Suprapubic skin (tissue), 4 donors: Measurements from ENCODE around the gene RSPO3. TPM values are rescaled to one million over a fixed set of nuclear protein-coding genes. Genes with fewer than 3 reads are reported as not detected.

Experiments
- DNase-seq, 2 donors: peaks; one replicate each; pipeline ENCODE4 v3.0.0-alpha.2; 2019; ENCODE audit warnings: low spot score in 2 of 2
- H3K27ac ChIP-seq: fragments of 200-600 bp; sonication (generic); one replicate; pipeline ENCODE4 v1.5.1; 2019
- H3K27me3 ChIP-seq: fragments of 200-600 bp; sonication (generic); one replicate; pipeline ENCODE4 v1.5.1; 2019
- H3K36me3 ChIP-seq: fragments of 200-600 bp; sonication (generic); one replicate; pipeline ENCODE4 v1.5.1; 2019
- H3K4me1 ChIP-seq: fragments of 200-600 bp; sonication (generic); one replicate; pipeline ENCODE4 v1.5.1; 2019
- H3K4me3 ChIP-seq: fragments of 200-600 bp; sonication (generic); one replicate; pipeline ENCODE4 v1.5.1; 2019; ENCODE audit warnings: mild to moderate bottlenecking
- H3K9me3 ChIP-seq: fragments of 200-600 bp; sonication (generic); one replicate; pipeline ENCODE4 v1.5.1; 2019
- EP300 ChIP-seq: sonication (generic); formaldehyde crosslinking; IDR thresholded peaks from one replicate; pipeline ENCODE4 v1.6.1; 2017; ENCODE audit warnings: antibody characterized with exemption
- POLR2A ChIP-seq, 2 donors: fragments of 450-650 bp; IDR thresholded peaks; one replicate each; pipeline ENCODE4 v1.6.1; 2017; ENCODE audit warnings: antibody characterized with exemption in 2 of 2, mild to moderate bottlenecking in 2 of 2, moderate library complexity in 2 of 2
- POLR2AphosphoS5 ChIP-seq, 3 donors: sonication (generic); formaldehyde crosslinking; IDR thresholded peaks; one replicate each; pipeline ENCODE4 v1.6.1; 2017; ENCODE audit warnings: antibody characterized with exemption in 3 of 3
- WGBS: methylation state at CpG from one replicate; pipeline ENCODE4 v1.1.5; 2018; 5-methylcytosine and 5-hydroxymethylcytosine counted together
- total RNA-seq, 4 donors: library from RNA; depleted of rRNA; stranded (reverse); fragments of >200 nt; gene quantifications; one replicate each; pipeline ENCODE4 v1.1.0, GENCODE V29; 2016
- TF ChIP-seq, protein P1 (sequence below), 2 donors: fragments of 200-600 bp in 1 of 2; fragments of 450-650 bp in 1 of 2; sonication (generic) in 1 of 2; IDR thresholded peaks; one replicate each; pipeline ENCODE4 v1.5.1; 2016 to 2019; ENCODE audit warnings: antibody characterized with exemption in 2 of 2, mild to moderate bottlenecking in 1 of 2, moderate library complexity in 1 of 2

RSPO3 gene
- total RNA-seq, 4 donors from 2014 or later, result 0.39 to 3.2 (median 1.1) TPM

DNA sequence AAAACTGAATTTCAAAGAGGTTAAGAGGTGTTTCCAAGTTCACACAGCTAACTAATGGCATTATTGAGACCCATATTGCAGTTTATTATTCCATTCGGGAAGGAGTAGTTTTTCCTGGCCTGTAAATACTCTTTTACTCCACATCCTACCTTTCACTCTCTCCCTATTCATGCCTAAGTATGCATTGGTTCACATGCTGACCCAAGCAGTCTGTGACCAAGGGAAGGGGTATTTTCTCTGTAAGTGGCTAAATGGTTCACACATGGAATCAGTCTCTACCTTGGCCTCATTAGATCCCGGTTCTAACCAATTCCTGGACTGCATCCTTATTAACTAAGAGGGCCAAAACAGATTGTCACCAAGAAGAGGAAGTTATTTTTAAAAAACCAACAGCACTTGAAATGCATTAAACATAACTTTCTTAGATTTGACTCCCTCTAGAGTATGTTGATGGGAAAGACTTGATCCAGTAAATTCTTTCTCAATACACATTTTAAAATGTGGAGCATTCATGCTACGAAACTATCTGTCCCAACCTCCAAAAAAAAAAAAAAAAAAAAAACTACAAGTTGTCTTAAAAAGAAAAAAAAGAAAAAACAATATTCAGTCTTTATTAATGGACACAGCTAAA, 17.8 kb upstream of the RSPO3 start:
- 36% methylated on average over 3 of the region's 3 CpGs for WGBS
- no peaks in the 10 kb centered on the region for H3K27me3 ChIP-seq
- DNase-seq, result no peak
- no peak for TF ChIP-seq EP300
- TF ChIP-seq, protein P1, sequence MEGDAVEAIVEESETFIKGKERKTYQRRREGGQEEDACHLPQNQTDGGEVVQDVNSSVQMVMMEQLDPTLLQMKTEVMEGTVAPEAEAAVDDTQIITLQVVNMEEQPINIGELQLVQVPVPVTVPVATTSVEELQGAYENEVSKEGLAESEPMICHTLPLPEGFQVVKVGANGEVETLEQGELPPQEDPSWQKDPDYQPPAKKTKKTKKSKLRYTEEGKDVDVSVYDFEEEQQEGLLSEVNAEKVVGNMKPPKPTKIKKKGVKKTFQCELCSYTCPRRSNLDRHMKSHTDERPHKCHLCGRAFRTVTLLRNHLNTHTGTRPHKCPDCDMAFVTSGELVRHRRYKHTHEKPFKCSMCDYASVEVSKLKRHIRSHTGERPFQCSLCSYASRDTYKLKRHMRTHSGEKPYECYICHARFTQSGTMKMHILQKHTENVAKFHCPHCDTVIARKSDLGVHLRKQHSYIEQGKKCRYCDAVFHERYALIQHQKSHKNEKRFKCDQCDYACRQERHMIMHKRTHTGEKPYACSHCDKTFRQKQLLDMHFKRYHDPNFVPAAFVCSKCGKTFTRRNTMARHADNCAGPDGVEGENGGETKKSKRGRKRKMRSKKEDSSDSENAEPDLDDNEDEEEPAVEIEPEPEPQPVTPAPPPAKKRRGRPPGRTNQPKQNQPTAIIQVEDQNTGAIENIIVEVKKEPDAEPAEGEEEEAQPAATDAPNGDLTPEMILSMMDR (IDR thresholded peaks at IDR 0.05), result no peak
- TF ChIP-seq POLR2A (IDR thresholded peaks at IDR 0.05), result no peak
- no peak for TF ChIP-seq POLR2AphosphoS5 (IDR thresholded peaks at IDR 0.05)
- no peaks in the 10 kb centered on the region for H3K9me3 ChIP-seq
- no peaks in the 10 kb centered on the region for H3K4me1 ChIP-seq
- no peaks in the 10 kb centered on the region for H3K36me3 ChIP-seq
- H3K27ac ChIP-seq, result no peak overlapping the region
- no peak overlapping the region for H3K4me3 ChIP-seq

DNA sequence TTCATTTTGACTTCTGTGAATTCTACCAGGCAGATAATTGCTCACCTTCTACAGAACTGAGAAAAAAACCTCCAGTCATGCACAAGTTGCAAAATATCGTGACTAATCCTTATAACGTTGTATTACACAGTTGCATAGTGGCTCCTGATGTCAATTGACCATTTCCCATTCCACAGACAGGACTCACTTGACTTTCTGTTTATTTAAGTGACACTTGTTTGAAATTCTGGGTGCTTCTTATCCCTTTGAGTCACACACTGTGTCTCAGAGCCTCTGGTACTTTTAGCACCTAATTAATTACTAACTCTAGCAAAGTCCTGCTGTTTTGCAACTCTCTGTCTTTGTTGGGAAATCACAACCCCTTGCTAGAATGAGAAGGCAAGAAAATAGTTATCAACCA, 16.2 kb upstream of the RSPO3 start:
- no peaks in the 10 kb centered on the region for H3K9me3 ChIP-seq
- H3K27ac ChIP-seq, result no peak overlapping the region
- H3K36me3 ChIP-seq, result no peaks in the 10 kb centered on the region
- WGBS, result 60% methylated on average over 2 of the region's 2 CpGs
- H3K4me1 ChIP-seq, result no peaks in the 10 kb centered on the region
- no peak overlapping the region for H3K4me3 ChIP-seq
- TF ChIP-seq POLR2A (IDR thresholded peaks at IDR 0.05) (no peak), EP300 (peak; percentile 97), POLR2AphosphoS5 (IDR thresholded peaks at IDR 0.05) (peak in 2 of 3 donors; percentile 50 to 53)
- TF ChIP-seq, protein P1 (IDR thresholded peaks at IDR 0.05), result no peak
- H3K27me3 ChIP-seq, result no peaks in the 10 kb centered on the region
- no peak for DNase-seq

DNA sequence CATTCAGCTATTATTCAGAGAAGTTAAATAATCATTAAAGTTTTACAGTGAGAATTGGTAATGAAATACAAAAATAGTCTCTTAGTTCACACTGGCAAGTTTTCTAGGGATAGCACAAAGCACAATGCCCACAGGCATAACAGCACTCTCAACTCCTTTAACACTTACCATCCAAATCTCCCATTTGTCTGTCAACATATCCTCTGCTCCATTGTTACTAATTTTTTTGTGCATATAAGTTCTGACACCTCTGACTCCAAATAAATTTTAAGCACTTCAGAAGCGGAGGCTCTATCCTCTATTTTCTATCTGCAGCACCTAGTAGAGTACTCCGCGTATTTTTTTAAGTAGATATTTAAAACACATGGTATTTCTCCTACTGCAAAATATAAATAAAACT, 15.6 kb upstream of the RSPO3 start:
- TF ChIP-seq, protein P1 (IDR thresholded peaks at IDR 0.05), result no peak
- TF ChIP-seq EP300, result no peak
- H3K36me3 ChIP-seq, result no peaks in the 10 kb centered on the region
- no peaks in the 10 kb centered on the region for H3K9me3 ChIP-seq
- no peak overlapping the region for H3K27ac ChIP-seq
- H3K4me1 ChIP-seq, result no peaks in the 10 kb centered on the region
- H3K27me3 ChIP-seq, result no peaks in the 10 kb centered on the region
- no peak overlapping the region for H3K4me3 ChIP-seq
- no peak for DNase-seq
- 89% methylated on average over 3 of the region's 3 CpGs for WGBS

DNA sequence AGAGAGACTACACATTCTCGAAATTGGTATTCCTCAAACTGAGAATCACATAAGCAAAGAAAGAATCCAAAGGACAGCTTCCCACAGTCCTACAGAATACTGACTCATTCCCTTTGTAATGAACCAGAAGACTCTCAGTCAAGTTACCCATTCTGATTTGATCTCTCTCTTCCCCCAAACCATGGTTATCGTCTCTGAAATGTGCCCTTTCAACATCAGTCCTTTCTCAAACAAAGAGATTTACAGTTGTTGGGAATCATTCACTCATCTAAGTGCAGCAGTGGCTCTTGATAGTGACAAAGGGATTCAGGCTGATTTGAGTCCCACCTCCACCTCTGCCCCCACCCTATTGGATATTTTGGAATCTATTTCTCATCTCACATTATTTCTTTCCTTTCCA, 15.0 kb upstream of the RSPO3 start:
- TF ChIP-seq EP300, result no peak
- TF ChIP-seq POLR2AphosphoS5 (IDR thresholded peaks at IDR 0.05), result no peak
- TF ChIP-seq, protein P1 (IDR thresholded peaks at IDR 0.05), result no peak
- TF ChIP-seq POLR2A (IDR thresholded peaks at IDR 0.05), result no peak
- Histone ChIP-seq H3K4me1 (no peaks in the 10 kb centered on the region), H3K4me3 (no peak overlapping the region), H3K27me3 (no peaks in the 10 kb centered on the region), H3K9me3 (no peaks in the 10 kb centered on the region), H3K36me3 (no peaks in the 10 kb centered on the region), H3K27ac (no peak overlapping the region)
- 78% methylated on average over 2 of the region's 2 CpGs for WGBS
- DNase-seq, result no peak

DNA sequence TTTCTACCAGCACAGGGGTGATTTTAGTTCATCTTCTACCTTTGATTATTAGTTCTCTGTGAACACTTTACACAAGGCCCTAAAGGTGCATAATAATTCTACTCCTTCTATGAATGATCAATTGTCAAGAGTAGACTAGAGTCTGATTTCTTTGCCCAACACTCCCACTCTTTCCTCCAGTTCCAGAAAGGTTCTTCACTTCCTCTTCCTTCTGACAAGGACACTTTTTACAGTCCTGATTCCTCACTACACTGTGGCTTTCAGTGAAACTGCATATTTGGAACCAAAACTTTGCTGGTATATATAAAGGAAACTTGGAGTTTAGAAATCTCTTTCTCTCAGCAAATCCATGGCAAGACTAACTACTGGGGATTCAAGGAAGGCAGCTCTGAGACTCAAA, 10.6 kb upstream of the RSPO3 start:
- H3K4me3 ChIP-seq, result no peak overlapping the region
- DNase-seq, result no peak
- H3K27ac ChIP-seq, result no peak overlapping the region
- H3K27me3 ChIP-seq, result no peaks in the 10 kb centered on the region
- no peaks in the 10 kb centered on the region for H3K36me3 ChIP-seq
- H3K9me3 ChIP-seq, result no peaks in the 10 kb centered on the region
- TF ChIP-seq, protein P1 (IDR thresholded peaks at IDR 0.05), result no peak
- TF ChIP-seq POLR2A (IDR thresholded peaks at IDR 0.05) (no peak), POLR2AphosphoS5 (IDR thresholded peaks at IDR 0.05) (no peak), EP300 (no peak)
- H3K4me1 ChIP-seq, result no peaks in the 10 kb centered on the region
